Measurements from ENCODE around the gene SCRN2. TPM values are rescaled to one million over a fixed set of nuclear protein-coding genes. Genes with fewer than 3 reads are reported as not detected.

The SCRN2 gene
- total RNA-seq, 2 donors from 2014 or later, result 36.8 to 40.0 TPM

DNA sequence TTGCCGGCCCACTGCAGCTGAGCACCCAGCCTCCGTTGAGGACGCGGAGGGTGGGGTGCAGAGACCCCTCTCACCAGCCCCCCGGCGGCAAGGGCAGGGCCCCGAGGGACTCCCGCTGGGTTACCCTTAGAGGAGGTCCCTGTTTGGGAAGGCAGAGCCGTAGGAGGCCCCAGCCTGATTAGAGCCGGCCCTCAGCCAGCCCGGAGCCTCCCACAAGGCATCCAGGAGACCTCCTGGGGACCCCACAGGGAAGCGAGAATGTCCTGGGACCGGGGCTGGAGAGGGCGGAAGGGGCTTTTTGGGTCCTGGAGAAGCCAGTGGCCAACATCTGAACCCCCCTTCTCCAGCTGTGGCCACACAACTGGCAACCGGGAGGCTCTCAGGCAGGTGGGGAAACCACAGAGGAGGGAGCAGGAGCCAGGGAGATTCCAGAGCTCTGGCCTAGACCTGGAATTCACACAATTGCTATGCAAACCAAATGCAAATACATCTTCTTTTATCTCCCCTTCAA lies 31.6 kb upstream of the SCRN2 start:
- H3K9me3 ChIP-seq, result no peaks in the 10 kb centered on the region
- no peak for DNase-seq
- no peaks in the 10 kb centered on the region for H3K4me1 ChIP-seq
- H3K27ac ChIP-seq, result no peak overlapping the region
- H3K9ac ChIP-seq (ENCODE audit: low read depth in 2 of 2, low read length in 2 of 2), result no peak overlapping the region
- H3K36me3 ChIP-seq, result no peaks in the 10 kb centered on the region
- intact Hi-C loops (cut with DNase I), result no loop called here
- H3K4me3 ChIP-seq, result no peak overlapping the region
- TF ChIP-seq, protein P1, sequence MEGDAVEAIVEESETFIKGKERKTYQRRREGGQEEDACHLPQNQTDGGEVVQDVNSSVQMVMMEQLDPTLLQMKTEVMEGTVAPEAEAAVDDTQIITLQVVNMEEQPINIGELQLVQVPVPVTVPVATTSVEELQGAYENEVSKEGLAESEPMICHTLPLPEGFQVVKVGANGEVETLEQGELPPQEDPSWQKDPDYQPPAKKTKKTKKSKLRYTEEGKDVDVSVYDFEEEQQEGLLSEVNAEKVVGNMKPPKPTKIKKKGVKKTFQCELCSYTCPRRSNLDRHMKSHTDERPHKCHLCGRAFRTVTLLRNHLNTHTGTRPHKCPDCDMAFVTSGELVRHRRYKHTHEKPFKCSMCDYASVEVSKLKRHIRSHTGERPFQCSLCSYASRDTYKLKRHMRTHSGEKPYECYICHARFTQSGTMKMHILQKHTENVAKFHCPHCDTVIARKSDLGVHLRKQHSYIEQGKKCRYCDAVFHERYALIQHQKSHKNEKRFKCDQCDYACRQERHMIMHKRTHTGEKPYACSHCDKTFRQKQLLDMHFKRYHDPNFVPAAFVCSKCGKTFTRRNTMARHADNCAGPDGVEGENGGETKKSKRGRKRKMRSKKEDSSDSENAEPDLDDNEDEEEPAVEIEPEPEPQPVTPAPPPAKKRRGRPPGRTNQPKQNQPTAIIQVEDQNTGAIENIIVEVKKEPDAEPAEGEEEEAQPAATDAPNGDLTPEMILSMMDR (IDR thresholded peaks at IDR 0.05), result no peak
- no peaks in the 10 kb centered on the region for H3K27me3 ChIP-seq

DNA sequence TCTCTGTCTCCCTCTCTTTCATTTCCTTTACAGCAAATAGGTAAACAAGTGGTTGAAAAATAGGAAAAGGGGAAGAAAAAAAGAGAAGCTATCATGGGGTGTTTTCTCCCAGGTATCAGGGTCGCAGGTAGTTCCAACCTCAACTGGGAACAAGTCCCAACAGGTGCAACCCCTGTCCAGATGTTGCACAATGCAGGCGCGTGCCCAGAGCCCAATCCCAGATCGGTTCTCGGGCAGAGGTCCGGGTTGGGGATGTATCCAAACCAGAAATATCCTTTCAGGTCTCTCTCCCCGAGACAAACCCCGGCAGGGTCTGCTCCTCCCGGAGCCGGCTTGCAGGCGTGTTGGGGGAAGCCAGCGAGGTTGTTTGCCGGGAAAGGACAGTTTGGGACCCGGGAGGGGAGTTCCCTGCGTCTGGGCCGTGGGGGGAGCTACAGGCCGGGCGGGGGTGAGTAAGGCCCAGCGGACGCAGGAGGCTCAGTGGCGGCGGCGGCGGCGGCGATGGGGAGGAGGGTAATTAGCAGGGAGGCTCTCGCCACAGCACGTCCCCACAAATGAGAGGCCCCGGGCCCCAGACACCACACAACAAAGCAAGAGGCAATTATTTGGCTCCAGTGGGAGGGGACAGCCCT lies 31.1 kb upstream of the SCRN2 start:
- H3K9me3 ChIP-seq, result no peaks in the 10 kb centered on the region
- H3K9ac ChIP-seq (ENCODE audit: low read depth in 2 of 2, low read length in 2 of 2), result no peak overlapping the region
- H3K4me3 ChIP-seq, result no peak overlapping the region
- no peak for DNase-seq
- H3K4me1 ChIP-seq, result no peaks in the 10 kb centered on the region
- intact Hi-C loops (cut with DNase I), result no loop called here
- no peaks in the 10 kb centered on the region for H3K36me3 ChIP-seq
- no peaks in the 10 kb centered on the region for H3K27me3 ChIP-seq
- no peak overlapping the region for H3K27ac ChIP-seq
- TF ChIP-seq, protein P1 (IDR thresholded peaks at IDR 0.05), result no peak

DNA sequence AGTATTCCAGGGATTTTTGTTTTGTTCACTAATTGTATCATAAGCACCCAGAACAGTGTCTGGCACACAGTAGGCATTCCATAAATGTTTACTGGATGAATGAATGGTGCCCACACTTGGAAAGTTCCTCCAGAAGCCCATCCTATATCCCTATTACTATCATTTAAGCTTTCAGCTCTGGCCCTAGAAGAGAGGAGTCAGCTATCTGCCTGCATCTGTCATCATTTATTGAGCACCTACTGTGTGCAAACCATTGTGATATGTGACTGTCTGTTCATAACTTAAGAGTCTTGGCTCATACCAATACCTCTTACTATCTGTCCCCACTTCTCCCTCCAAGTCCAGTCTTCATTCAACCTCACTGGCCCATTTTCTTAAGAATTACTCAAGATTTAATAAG lies 30.0 kb upstream of the SCRN2 start:
- Histone ChIP-seq H3K9me3 (no peaks in the 10 kb centered on the region), H3K27me3 (no peaks in the 10 kb centered on the region), H3K4me3 (no peak overlapping the region), H3K4me1 (no peaks in the 10 kb centered on the region), H3K36me3 (no peaks in the 10 kb centered on the region), H3K9ac (ENCODE audit: low read depth in 2 of 2, low read length in 2 of 2) (no peak overlapping the region), H3K27ac (no peak overlapping the region)
- TF ChIP-seq, protein P1 (IDR thresholded peaks at IDR 0.05), result no peak
- no peak for DNase-seq
- intact Hi-C loops (cut with DNase I), result no loop called here

DNA sequence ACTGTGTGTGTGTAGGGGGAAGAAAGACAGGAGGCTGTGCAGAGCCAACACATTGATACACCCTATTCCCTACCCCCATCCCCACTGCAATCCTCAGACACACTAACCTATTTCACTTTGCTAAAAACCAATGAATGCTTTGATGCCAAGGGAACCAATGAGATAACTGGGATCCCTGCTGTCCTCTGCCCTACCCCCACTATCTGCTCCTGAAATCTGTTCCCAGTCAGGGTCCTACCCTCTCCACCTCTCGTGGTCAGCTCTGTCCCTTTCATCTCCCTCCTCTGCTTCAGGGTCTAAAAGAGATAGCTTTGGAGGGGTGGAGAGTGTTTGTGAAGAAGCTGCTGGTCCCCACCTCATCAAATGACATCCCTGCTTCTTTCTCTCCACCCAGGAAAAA lies 29.0 kb upstream of the SCRN2 start:
- no peaks in the 10 kb centered on the region for H3K4me1 ChIP-seq
- DNase-seq, result no peak
- no peaks in the 10 kb centered on the region for H3K36me3 ChIP-seq
- H3K9ac ChIP-seq (ENCODE audit: low read depth in 2 of 2, low read length in 2 of 2), result no peak overlapping the region
- no peaks in the 10 kb centered on the region for H3K27me3 ChIP-seq
- no peak overlapping the region for H3K4me3 ChIP-seq
- intact Hi-C loops (cut with DNase I), result no loop called here
- H3K9me3 ChIP-seq, result no peaks in the 10 kb centered on the region
- no peak overlapping the region for H3K27ac ChIP-seq
- TF ChIP-seq, protein P1 (IDR thresholded peaks at IDR 0.05), result no peak

DNA sequence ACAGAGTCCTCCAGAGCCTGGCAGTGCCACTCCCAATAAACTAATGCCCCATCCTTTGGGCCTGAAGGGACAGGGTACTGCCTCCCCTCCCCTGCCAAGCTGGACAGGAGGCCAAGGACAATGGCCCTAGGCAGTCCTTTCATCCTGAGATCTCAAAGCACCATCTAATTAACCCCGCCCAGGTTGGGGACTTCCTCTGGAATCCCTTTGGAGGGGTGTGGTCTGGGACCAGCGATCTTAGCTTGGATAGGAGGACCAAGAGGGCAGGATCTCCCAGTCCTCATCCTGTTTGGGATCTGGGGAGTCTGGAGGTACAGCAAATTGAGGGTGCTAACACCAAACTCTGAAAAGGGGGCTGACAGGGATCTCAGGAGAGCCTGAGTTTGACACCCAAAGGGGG lies 28.0 kb upstream of the SCRN2 start:
- Histone ChIP-seq H3K4me1 (no peaks in the 10 kb centered on the region), H3K27me3 (no peaks in the 10 kb centered on the region), H3K27ac (no peak overlapping the region), H3K4me3 (no peak overlapping the region), H3K9me3 (no peaks in the 10 kb centered on the region), H3K9ac (ENCODE audit: low read depth in 2 of 2, low read length in 2 of 2) (no peak overlapping the region), H3K36me3 (no peaks in the 10 kb centered on the region)
- DNase-seq, result no peak
- intact Hi-C loops (cut with DNase I), result no loop called here
- TF ChIP-seq, protein P1 (IDR thresholded peaks at IDR 0.05), result no peak

All from colonic mucosa (tissue), 4 donors.